Mesenteric fat pad (tissue), 1 donor: ENCODE data around the gene KIAA0930. TPM values are rescaled to one million over a fixed set of nuclear protein-coding genes. Genes with fewer than 3 reads are reported as not detected.

Experiments used
- DNase-seq: peaks from one replicate; pipeline ENCODE4 v3.0.0-alpha.2; 2020; ENCODE audit warnings: low spot score
- total RNA-seq: library from RNA; stranded (reverse); fragmentation: NEBNext Ultra II Directional; extraction: Animal tissue kit (Norgen Biotek cat#: 25700); gene quantifications from one replicate; pipeline ENCODE4 v1.2.1, GENCODE V29; 2021
- donor health status: DM: yes; HTN: yes; CAD: no.

The KIAA0930 gene
- total RNA-seq, 1 donor from 2014 or later, result 65.7 TPM

- peak; percentile 85 for DNase-seq
Observed at GRCh38 chr22:45202333-45203149, 38.2 kb downstream of the KIAA0930 start.

DNA sequence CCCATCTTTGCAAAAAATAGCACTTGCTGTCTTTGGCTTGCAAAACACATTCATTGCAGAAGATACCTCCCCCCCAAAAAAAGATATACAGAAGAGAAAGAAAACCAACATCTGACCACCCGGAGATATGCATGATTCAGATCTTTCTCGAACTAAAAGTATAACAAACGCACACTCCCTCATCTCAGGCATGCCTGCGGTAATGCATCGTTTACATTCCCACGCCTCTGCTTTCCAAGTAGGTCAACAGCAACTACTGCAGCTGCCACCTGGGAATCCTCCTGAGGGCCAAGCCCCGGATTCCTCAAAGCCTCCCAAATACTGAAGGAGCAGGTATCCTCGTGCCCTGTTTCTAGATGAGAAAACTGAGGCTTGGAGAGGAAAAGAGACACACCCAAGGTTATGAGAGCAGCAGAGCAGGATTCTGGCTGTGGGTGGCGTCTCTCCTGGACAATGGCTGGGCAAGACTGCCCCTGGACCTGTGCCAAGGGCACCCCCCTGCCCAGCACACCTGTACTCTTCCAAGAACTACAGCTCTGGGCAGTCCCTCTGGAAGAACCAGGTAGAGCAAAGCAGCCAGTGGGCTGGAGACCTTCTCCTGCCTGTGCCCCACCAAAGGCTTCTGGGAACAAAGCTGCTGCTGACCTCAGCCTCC, 38.9 kb downstream of the KIAA0930 start:
- no peak for DNase-seq

DNA sequence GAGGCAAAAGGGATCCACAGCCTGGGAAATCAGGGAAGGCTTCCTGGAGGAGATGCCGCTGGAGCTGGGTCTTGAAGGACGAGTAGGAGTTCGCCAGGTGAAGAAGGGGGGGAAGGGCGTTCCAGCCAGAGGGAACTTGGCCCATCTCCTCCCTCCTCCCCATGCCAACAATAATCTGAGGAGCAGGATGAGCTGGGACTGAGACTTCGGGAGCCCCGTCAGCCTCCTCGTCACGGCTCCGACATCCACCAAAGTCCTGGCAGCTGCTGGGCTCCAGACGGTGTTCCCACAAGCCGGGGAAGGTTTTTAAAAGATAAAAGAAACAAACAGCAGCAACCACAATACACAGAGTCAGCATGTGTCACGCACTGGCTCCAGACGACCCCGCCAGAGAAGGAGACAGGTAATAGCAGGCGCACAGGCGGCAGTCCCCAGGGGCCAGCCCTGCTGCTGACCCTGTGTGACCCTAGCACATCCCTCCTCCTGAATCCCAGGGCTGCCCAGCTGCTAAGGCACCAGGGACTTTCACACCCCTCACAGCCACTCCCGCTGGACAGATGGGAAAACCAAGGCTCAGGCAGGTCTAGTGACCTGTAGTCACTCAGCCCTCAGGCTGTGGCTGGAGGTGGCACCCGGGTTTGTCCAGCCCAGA, 39.7 kb downstream of the KIAA0930 start:
- no peak for DNase-seq

- no peak for DNase-seq
Observed at GRCh38 chr22:45200230-45200629, 40.5 kb downstream of the KIAA0930 start.

- DNase-seq, result no peak
Observed at GRCh38 chr22:45199723-45200122, 41.0 kb downstream of the KIAA0930 start.

GRCh38 chr22:45198463-45198795, 42.3 kb downstream of the KIAA0930 start:
- no peak for DNase-seq

DNA sequence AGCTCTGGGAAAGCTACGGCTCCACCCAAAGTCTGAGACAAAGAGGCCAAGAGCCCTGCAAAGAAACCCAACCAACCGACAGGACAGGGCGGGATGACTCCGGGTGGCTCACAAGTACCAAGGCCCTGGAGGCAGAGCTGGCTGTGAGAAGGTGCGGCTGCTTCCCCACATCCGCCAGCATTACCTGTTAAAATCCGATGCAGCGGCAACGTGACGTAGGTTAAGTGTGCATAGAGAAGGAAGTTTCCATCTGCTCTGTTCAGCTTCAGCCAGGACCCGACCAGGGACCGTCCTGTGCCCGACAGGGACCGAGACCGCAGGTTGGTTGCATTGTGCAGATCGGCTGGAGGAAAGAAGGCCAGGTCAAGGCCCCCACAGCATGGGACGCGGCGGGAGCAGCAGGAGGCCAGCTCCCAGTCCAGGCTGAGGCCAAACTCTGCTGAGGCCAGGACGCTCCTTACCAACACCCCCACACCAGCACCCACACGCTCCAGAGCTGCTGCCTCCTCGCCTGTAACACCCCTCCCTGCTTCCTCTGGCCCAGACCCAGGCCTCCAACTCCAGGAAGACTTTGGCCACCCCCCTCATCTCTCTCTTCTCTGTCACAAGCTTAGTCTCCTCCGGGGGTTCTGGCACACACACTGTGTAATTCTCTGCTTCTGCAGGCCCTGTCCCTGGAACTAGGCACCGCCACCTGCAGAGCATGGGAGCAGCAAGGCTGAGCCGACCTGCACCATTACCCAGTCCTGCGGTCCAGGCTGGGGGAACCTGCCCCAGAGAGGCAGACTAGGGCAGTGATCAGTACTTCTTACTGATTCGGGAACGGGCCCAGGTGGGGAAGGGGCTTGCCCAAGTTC, 42.9 kb downstream of the KIAA0930 start:
- DNase-seq, result no peak

GRCh38 chr22:45196926-45197605, 43.6 kb downstream of the KIAA0930 start:
- no peak for DNase-seq

GRCh38 chr22:45196308-45196707, 44.4 kb downstream of the KIAA0930 start:
- no peak for DNase-seq

- no peak for DNase-seq
Observed at GRCh38 chr22:45195616-45196015, 45.1 kb downstream of the KIAA0930 start.

GRCh38 chr22:45194686-45195085, 46.0 kb downstream of the KIAA0930 start:
- DNase-seq, result no peak

- no peak for DNase-seq
Observed at GRCh38 chr22:45192701-45193187, 48.0 kb downstream of the KIAA0930 start.

DNA sequence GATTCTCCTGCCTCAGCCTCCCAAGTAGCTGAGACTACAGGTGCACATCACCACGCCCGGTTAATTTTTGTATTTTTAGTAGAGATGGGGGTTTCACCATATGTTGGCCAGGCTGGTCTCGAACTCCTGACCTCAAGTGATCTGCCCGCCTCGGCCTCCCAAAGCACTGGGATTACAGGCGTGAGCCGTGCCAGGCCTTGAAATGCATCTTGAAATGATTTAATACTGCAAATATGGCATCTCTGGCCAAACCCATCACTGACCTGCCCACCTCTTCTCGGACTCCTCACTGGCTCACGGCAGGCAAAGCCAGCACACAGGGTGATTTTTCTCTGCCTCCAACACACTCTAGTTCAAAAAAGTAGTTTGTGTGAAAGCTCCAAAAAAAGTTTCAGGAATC, 48.9 kb downstream of the KIAA0930 start:
- DNase-seq, result peak; percentile 83

DNA sequence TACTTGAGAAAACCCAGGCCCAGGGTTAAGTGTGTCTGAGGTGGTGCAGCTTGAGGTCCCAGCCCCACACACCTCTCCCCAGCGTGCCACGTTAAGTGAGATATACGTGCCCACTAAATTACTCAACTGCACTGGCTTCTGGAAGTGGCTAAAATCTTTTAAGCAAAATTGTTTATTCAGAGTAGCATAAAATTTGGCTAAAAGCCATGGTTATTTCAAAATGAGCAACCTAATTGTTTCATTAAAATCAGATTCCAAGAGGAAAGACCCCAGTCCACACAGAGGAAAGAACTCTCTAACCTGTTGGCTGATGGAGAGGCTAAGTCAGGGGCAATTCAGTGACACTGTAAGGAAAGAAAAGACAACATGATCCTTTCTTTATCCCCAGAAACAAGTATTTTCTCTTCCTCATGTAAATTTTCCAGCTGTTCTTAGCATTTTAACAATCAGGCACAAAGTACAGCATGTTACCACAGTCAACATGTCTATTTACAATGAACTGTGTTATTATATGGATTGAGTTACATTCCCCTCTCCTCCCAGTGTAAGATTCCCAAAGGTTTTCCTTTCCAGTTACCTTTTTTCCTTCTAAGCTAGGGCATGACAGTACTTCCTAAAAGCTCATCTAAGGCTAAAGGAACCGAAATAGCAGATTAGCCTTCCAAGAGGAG, 50.4 kb downstream of the KIAA0930 start:
- DNase-seq, result no peak

GRCh38 chr22:45188779-45189178, 51.9 kb downstream of the KIAA0930 start:
- no peak for DNase-seq

GRCh38 chr22:45187891-45188290, 52.8 kb downstream of the KIAA0930 start:
- DNase-seq, result no peak

GRCh38 chr22:45185718-45186514, 54.8 kb downstream of the KIAA0930 start:
- DNase-seq, result no peak

DNA sequence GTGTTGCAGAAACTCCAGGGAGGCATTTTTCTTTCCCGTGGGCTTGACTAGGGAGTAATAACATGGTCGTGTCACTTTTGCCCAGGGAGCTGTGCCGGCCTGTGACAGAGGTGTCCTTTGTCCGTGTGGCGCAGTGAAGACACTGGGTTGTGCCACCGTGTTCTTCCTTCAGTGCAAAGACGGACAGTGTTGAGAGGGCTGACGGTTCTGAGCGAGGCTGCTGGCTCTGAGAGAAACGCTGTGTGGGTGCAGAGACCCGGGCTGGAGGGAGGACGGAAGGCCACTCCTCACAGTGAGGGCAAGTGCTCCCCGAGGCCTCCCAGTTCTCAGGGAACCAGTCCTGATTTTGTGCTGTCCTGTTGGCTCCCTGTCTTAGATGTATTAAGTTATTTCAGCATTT, 56.7 kb downstream of the KIAA0930 start:
- DNase-seq, result no peak

DNA sequence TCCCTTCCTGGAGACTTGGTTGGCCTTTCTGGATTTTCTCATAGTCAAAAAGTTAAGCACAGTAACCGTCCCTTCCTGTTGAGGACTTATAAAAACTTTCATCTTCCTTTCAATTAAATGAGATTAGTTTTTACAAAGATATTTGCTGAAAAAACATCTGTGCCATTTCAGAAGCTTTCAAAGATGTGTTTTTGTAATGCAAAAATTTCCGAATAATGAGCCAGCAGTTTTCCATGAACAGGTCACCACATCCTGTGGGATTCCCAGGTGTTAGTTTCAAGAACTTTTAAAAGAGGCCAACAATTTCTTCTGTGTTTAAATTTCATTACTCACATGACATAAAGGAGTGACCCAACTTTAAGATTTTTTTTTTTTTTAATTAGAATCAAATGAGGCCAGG, 58.9 kb downstream of the KIAA0930 start:
- no peak for DNase-seq
